LNCaP clone FGC (cell line): Measurements from ENCODE around the gene TMA7B.

Source experiments
- DNase-seq: peaks from one replicate; pipeline ENCODE4 v3.0.0-alpha.2; 2011; ENCODE audit warnings: low read depth
- H3K4me3 ChIP-seq: 2 replicates; pipeline ENCODE4 v1.5.1; 2011; ENCODE audit warnings: mild to moderate bottlenecking, low read depth, low read length, control low read depth
- CTCF ChIP-seq: IDR thresholded peaks from 2 replicates; pipeline ENCODE4 v1.5.1; 2012; ENCODE audit warnings: mild to moderate bottlenecking; ENCODE audit not compliant: control insufficient read depth, insufficient read depth; ENCODE audit errors: extremely low read depth

Gene TMA7B

GRCh38 chr22:40008726-40009291 lies 48.6 kb downstream of the TMA7B start:
- no peak overlapping the region for H3K4me3 ChIP-seq
- TF ChIP-seq CTCF, result no peak
- no peak for DNase-seq

- H3K4me3 ChIP-seq, result no peak overlapping the region
- no peak for DNase-seq
- no peak for TF ChIP-seq CTCF
Observed at GRCh38 chr22:40009292-40009774, 49.1 kb downstream of the TMA7B start.

GRCh38 chr22:40009951-40010671 lies 49.9 kb downstream of the TMA7B start:
- no peak for DNase-seq
- no peak overlapping the region for H3K4me3 ChIP-seq
- TF ChIP-seq CTCF, result no peak

- no peak for TF ChIP-seq CTCF
- no peak for DNase-seq
- no peak overlapping the region for H3K4me3 ChIP-seq
Observed at GRCh38 chr22:40010746-40011145, 50.5 kb downstream of the TMA7B start.
